Right renal pelvis (tissue), 4 donors: ENCODE data around the gene HNMT. TPM values are rescaled to one million over a fixed set of nuclear protein-coding genes. Genes with fewer than 3 reads are reported as not detected.
A peak's percentile ranks its signal among the peaks of the same experiment; 100 is the strongest.
"Not testable (repeated sequence)": the region's sequence is repeated elsewhere in the genome, so short reads cannot be mapped to it uniquely, and the experiment has no call there.

Experiments used
- DNase-seq, 4 donors: peaks; one replicate each; pipeline ENCODE4 v3.0.0-alpha.2; 2013; ENCODE audit warnings: low read depth in 4 of 4, low spot score in 3 of 4, missing footprints in 1 of 4
- polyA plus RNA-seq, 4 donors: library from polyadenylated mRNA; unstranded; fragments of 120-200 nt; gene quantifications; one replicate each; pipeline ENCODE4 v1.2.1, GENCODE V29; 2013; ENCODE audit not compliant: insufficient read length in 4 of 4

Gene HNMT
- 10 to 100 TPM; 59.7 to 78.5 (median 65.6) TPM for polyA plus RNA-seq

DNA sequence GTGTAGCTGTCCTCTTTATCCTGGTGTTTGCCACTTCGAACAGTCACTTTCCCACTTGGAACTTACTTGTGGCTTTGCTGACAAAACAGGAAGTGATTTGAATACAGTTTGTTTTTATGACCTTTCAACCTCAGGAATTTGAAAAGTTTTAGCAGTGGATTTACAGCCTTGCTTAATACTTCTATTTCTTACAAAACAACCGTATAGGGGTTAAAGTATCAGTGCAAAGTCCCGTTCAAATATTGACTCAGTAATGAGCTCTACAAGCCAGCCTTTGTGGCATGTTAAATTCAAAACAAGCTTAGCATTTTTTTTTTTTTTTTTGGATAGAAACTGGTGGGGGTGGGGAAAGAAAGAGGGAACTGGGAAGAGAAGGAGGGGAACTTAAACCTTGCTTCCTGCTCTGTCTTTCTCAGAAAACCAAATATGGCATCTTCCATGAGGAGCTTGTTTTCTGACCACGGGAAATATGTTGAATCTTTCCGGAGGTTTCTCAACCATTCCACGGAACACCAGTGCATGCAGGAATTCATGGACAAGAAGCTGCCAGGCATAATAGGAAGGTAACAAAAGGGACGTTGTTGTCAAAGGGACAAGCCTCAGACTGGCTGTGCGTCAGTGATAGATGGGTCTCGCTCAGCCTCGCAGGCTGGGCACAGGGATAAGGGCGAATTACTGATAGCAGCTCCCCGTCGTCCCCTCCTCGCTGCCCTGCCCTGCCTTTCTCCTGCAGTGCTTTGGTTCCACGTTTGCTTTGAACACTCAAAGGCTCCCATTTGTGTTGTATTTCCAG is at the start of gene HNMT:
HNMT (plus strand) TSS at position 408 of the 793 bp plus-strand sequence; CDS start at position 427, 19 bp downstream.
- DNase-seq = peak; percentile 32 to 66 (median 40)

GRCh38 chr2:137921105-137921880 is 43.0 kb upstream of the HNMT start:
- no peak for DNase-seq

- not testable (repeated sequence) for DNase-seq
Observed at GRCh38 chr2:137922171-137922570, 42.1 kb upstream of the HNMT start.

- DNase-seq = no peak
Observed at GRCh38 chr2:137924019-137924418, 40.3 kb upstream of the HNMT start.

DNA sequence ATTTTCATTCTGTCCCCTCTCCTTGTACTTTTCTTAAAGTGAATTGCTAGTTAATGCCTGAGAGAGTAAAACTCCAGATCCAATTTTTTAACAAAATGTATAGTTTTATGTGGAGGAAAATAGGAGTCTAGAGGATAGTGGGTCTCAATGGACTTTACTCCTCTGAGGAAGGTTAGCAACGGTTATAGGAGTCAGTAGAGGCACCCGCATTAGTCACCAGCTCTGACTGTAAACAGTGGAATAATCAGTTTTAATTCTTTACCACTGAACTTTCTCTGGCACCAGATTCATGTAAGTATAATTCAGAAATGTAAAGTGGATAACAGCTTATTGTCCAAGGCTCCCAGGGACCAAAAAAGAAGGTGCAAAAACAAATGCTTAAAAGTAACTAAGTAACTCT is 38.7 kb upstream of the HNMT start:
- no peak for DNase-seq

GRCh38 chr2:137927846-137928245 is 36.4 kb upstream of the HNMT start:
- DNase-seq = no peak

DNA sequence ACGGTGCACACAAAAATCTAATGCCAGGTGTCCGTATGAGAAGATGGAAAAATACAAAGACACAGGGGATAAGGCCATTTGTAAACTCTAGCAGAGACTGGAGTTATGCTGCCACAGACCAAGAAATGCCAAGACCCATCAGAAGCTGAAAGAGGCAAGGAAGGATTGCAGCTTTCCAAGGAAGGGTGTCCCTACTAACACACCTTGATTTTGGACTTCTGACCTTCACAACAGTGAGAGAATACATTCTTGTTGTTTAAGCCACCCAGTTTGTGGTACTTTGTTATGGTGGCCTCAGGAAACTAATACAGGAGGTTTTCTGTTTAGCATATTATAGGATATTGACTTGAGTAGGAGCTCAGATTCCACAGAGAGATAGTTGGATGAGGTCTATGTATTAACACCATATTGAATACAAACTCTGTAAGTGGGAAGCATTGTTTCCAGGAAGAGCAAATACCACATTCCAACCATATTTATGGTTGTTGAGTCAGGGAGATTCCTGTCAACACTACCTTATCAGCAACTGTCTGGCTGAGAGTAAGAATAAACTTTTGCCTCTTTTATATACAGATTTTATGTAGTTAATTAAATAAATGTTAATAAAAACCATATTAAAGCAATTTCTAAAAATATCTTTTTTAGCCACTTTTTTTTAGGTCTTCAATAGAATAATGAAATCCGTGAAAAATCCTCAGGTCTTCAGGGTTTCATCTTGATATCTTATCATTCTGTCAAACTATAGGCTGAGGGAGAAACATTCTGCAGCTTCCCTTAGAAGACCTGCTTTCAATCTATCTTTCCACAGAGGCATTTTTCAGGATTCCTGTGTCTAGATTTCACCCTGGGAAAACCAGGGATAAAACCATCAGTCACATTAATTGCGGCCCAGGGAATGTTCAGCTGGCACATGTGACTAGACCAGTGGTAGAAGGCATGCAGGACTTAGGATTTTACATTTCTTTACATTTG is 35.4 kb upstream of the HNMT start:
- no peak for DNase-seq

DNA sequence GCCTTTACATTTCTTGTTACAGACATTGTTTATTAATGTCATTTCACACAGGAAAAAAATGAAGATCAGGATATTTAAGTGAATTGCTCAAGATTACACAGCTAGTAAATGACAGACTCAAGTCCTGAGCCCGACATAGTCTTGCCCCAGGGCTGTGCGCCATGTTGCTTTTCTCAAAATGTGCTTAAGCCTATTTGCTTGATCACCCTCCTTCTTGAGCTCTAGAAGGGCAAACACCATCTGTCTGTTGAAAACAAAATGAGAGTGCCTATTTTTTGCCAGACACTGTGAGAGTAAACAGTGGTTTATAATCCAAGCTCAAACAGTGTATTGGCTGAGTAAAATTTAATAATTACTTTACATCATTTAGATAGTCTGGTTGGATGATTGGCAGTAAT is 34.8 kb upstream of the HNMT start:
- no peak for DNase-seq

DNA sequence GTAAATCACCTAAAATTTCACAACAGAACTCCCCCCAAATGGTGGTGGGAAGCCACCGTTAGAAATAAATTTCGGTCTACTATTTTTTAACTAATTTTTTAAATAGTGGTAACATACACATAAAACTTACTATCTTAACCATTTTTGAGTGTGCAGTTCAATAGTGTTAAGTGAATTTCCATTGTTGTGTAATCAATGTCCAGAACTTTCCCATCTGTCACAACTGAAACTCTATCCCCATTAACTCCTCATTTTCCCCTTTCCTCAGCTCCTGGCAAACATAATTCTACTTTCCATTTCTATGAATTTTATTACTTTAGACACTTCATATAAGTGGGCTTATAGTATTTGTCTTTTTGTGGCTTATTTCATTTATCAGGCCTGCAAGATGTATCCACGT is 34.1 kb upstream of the HNMT start:
- no peak for DNase-seq

- DNase-seq = no peak
Observed at GRCh38 chr2:137935591-137935990, 28.7 kb upstream of the HNMT start.

- no peak for DNase-seq
Observed at GRCh38 chr2:137937246-137937645, 27.0 kb upstream of the HNMT start.

- no peak for DNase-seq
Observed at GRCh38 chr2:137937778-137938177, 26.5 kb upstream of the HNMT start.

GRCh38 chr2:137938204-137938603 is 26.1 kb upstream of the HNMT start:
- no peak for DNase-seq

DNA sequence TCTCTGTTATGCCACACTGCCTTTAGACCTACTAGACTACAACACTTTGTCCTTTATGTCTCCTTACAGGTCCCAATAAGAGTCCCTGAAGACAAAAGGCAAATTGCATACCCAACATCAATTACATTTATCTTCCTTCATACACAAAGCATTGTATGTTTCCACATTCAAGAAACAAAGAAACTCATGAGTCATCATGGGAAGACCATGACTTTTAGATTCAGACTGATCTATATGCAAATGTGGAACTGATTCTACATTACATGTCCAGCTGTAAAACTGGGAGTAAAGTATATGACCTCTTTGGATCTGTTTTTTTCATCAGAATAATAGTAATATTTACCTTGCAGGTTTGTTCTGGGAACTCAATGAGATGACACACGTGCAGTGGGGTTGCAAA is 25.2 kb upstream of the HNMT start:
- no peak for DNase-seq

- no peak for DNase-seq
Observed at GRCh38 chr2:137940154-137940553, 24.1 kb upstream of the HNMT start.

GRCh38 chr2:137942037-137942832 is 22.0 kb upstream of the HNMT start:
- no peak for DNase-seq

- DNase-seq = no peak
Observed at GRCh38 chr2:137942833-137943677, 21.2 kb upstream of the HNMT start.

GRCh38 chr2:137943678-137944347 is 20.5 kb upstream of the HNMT start:
- DNase-seq = no peak
